Activated T-helper 1 cell treated with anti-CD3 and anti-CD28 coated beads, Interleukin-12 subunit alpha, Interleukin-12 subunit beta, Interleukin-2, Interleukin-4 antibody, amounts not matched to agents 30 ng/mL and 10 ng/mL and 1 ng/mL, durations not matched to agents 14 hours and 24 hours and 36 hours (primary cell): ENCODE measurements around the gene ALPG. TPM values are rescaled to one million over a fixed set of nuclear protein-coding genes. Genes with fewer than 3 reads are reported as not detected.
"Not testable (repeated sequence)": the region's sequence is repeated elsewhere in the genome, so short reads cannot be mapped to it uniquely, and the experiment has no call there.

ENCODE experiments used
- DNase-seq: peaks from one replicate; pipeline ENCODE4 v3.0.0; 2021; ENCODE audit warnings: low spot score
- H3K27ac Mint-ChIP-seq: one replicate; pipeline ENCODE4 v1.8.0; 2021; ENCODE audit warnings: mild to moderate bottlenecking, mixed read lengths
- H3K27me3 Mint-ChIP-seq: one replicate; pipeline ENCODE4 v1.8.0; 2022; ENCODE audit warnings: mild to moderate bottlenecking, moderate library complexity, mixed read lengths; ENCODE audit not compliant: insufficient read depth
- H3K36me3 Mint-ChIP-seq: one replicate; pipeline ENCODE4 v1.8.0; 2021; ENCODE audit warnings: low read depth, mixed read lengths
- H3K4me1 Mint-ChIP-seq: one replicate; pipeline ENCODE4 v1.8.0; 2021; ENCODE audit warnings: low read depth, mixed read lengths
- H3K4me3 Mint-ChIP-seq: one replicate; pipeline ENCODE4 v1.8.0; 2021; ENCODE audit warnings: mild to moderate bottlenecking, moderate library complexity, mixed read lengths
- H3K9me3 Mint-ChIP-seq: one replicate; pipeline ENCODE4 v1.8.0; 2021; ENCODE audit warnings: mixed read lengths
- intact Hi-C: fragments of 100-400 bp; cut with micrococcal nuclease; formaldehyde crosslinking; loops from one replicate; pipeline ENCODE4 v1.15.1; 2024
- total RNA-seq: library from RNA; stranded (reverse); gene quantifications from 2 replicates; pipeline ENCODE4 v1.2.3, GENCODE V29; 2022

Gene ALPG
- total RNA-seq, 1 donor from 2014 or later, result not detected

- intact Hi-C loops, result no loop called here
- Mint-ChIP-seq H3K27me3 (peaks cover 51% of the 10 kb centered on the region), H3K36me3 (peaks cover 5% of the 10 kb centered on the region), H3K4me1 (no peaks in the 10 kb centered on the region), H3K27ac (no peak overlapping the region), H3K4me3 (no peak overlapping the region), H3K9me3 (peaks cover 12% of the 10 kb centered on the region)
- DNase-seq, result no peak
Observed at GRCh38 chr2:232421189-232421785, 14.6 kb downstream of the ALPG start.

GRCh38 chr2:232422051-232422450 is 15.4 kb downstream of the ALPG start:
- H3K27ac Mint-ChIP-seq, result peak overlapping the region; percentile 12
- intact Hi-C loops, result no loop called here
- no peaks in the 10 kb centered on the region for H3K4me1 Mint-ChIP-seq
- H3K36me3 Mint-ChIP-seq, result peaks cover 5% of the 10 kb centered on the region
- H3K4me3 Mint-ChIP-seq, result peak overlapping the region; percentile 40
- no peak for DNase-seq
- peaks cover 51% of the 10 kb centered on the region for H3K27me3 Mint-ChIP-seq
- peaks cover 12% of the 10 kb centered on the region for H3K9me3 Mint-ChIP-seq

- Mint-ChIP-seq H3K9me3 (peaks cover 12% of the 10 kb centered on the region), H3K27me3 (peaks cover 44% of the 10 kb centered on the region)
- H3K4me1 Mint-ChIP-seq, H3K4me3 Mint-ChIP-seq, DNase-seq, H3K36me3 Mint-ChIP-seq, intact Hi-C loops, H3K27ac Mint-ChIP-seq: not testable (repeated sequence)
Observed at GRCh38 chr2:232422996-232423395, 16.4 kb downstream of the ALPG start.

DNA sequence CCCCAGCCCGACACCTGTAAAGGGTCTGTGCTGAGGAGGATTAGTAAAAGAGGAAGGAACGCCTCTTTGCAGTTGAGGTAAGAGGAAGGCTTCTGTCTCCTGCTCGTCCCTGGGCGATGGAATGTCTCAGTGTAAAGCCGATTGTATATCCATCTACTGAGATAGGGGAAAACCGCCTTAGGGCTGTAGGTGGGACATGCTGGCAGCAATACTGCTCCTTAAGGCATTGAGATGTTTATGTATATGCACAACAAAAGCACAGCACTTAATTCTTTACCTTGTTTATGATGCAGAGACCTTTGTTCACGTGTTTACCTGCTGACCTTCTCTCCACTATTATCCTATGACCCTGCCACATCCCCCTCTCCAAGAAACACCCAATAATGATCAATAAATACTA is 16.8 kb downstream of the ALPG start:
- H3K27ac Mint-ChIP-seq, intact Hi-C loops, H3K36me3 Mint-ChIP-seq, H3K4me3 Mint-ChIP-seq, DNase-seq, H3K4me1 Mint-ChIP-seq: not testable (repeated sequence)
- peaks cover 42% of the 10 kb centered on the region for H3K27me3 Mint-ChIP-seq
- peaks cover 12% of the 10 kb centered on the region for H3K9me3 Mint-ChIP-seq

- H3K27me3 Mint-ChIP-seq, result peaks cover 10% of the 10 kb centered on the region
- no peaks in the 10 kb centered on the region for H3K36me3 Mint-ChIP-seq
- DNase-seq, result no peak
- no peak overlapping the region for H3K4me3 Mint-ChIP-seq
- no peak overlapping the region for H3K27ac Mint-ChIP-seq
- intact Hi-C loops, result no loop called here
- no peaks in the 10 kb centered on the region for H3K4me1 Mint-ChIP-seq
- H3K9me3 Mint-ChIP-seq, result no peaks in the 10 kb centered on the region
Observed at GRCh38 chr2:232431705-232432590, 25.3 kb downstream of the ALPG start.

DNA sequence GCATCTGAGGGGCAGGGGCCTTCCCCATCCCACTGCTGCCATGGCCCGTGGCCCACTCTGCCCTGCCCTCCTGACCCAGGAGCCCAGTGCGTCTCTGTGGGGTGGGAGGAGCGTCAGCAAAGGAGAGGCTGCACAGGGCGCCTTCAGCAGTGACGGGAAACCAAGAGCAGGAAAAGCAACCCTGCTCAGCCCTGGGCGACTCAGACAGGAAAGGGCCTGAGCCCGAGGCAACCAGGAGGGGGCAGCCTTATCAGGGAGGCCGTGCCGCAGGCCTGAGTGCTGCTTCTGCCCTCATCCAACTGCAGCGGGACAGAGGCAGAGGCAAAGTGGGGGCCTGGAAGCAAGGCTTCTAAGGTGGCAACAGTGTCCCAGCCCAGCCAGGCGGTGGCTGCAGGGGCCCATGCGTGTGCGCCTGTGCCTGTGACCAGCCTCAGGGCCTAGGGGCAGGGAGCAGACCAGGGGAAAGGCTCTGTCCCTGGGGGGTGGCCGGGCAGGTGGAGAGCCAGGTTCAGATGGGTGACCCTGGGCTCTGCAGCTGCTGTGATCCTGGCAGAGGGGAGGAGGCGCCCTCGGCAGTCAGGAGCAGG is 26.0 kb downstream of the ALPG start:
- H3K4me3 Mint-ChIP-seq, result no peak overlapping the region
- no peaks in the 10 kb centered on the region for H3K36me3 Mint-ChIP-seq
- H3K4me1 Mint-ChIP-seq, result no peaks in the 10 kb centered on the region
- no peak for DNase-seq
- H3K9me3 Mint-ChIP-seq, result no peaks in the 10 kb centered on the region
- intact Hi-C loops, result no loop called here
- peaks cover 12% of the 10 kb centered on the region for H3K27me3 Mint-ChIP-seq
- no peak overlapping the region for H3K27ac Mint-ChIP-seq

DNA sequence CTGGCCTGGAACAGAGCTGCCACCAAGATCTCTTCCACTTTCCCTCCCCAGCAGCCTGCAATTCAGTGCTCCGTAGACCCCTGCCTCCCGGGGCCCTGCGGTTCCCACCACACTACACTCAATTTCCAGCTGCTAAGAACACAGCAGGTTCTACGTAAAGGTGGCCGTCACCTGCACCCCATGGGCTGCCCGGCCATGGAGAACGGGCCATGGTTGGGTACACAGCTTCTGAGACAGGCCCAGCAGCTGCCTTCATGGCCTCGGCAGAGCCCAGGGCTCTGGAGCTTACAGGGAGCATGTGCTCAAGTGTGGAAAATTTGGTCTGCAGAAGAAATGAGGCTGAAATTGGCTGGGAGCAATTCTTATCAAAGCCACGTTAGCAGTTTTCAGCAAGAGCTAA is 27.0 kb downstream of the ALPG start:
- H3K4me1 Mint-ChIP-seq, H3K4me3 Mint-ChIP-seq, H3K27ac Mint-ChIP-seq, DNase-seq, intact Hi-C loops, H3K9me3 Mint-ChIP-seq, H3K36me3 Mint-ChIP-seq: not testable (repeated sequence)
- H3K27me3 Mint-ChIP-seq, result peaks cover 12% of the 10 kb centered on the region

GRCh38 chr2:232434091-232434490 is 27.4 kb downstream of the ALPG start:
- Mint-ChIP-seq H3K9me3 (no peaks in the 10 kb centered on the region), H3K4me1 (no peaks in the 10 kb centered on the region)
- intact Hi-C loops, result no loop called here

GRCh38 chr2:232434563-232435374 is 28.1 kb downstream of the ALPG start:
- intact Hi-C loops, result no loop called here
- H3K4me1 Mint-ChIP-seq, result no peaks in the 10 kb centered on the region
- H3K9me3 Mint-ChIP-seq, result no peaks in the 10 kb centered on the region
- no peak overlapping the region for H3K4me3 Mint-ChIP-seq
- H3K27ac Mint-ChIP-seq, result no peak overlapping the region
- no peak for DNase-seq
- H3K27me3 Mint-ChIP-seq, result peaks cover 12% of the 10 kb centered on the region
- H3K36me3 Mint-ChIP-seq, result no peaks in the 10 kb centered on the region

More at GRCh38 chr2:232434091-232434490, 27.4 kb downstream of the ALPG start:
- Mint-ChIP-seq H3K36me3 (no peaks in the 10 kb centered on the region), H3K27ac (no peak overlapping the region), H3K4me3 (no peak overlapping the region), H3K27me3 (peaks cover 12% of the 10 kb centered on the region)
- DNase-seq, result no peak

GRCh38 chr2:232435375-232435648 is 28.7 kb downstream of the ALPG start:
- no peaks in the 10 kb centered on the region for H3K36me3 Mint-ChIP-seq
- H3K27ac Mint-ChIP-seq, result no peak overlapping the region
- no peak overlapping the region for H3K4me3 Mint-ChIP-seq
- intact Hi-C loops, result no loop called here
- H3K4me1 Mint-ChIP-seq, result no peaks in the 10 kb centered on the region
- no peak for DNase-seq
- H3K9me3 Mint-ChIP-seq, result no peaks in the 10 kb centered on the region
- H3K27me3 Mint-ChIP-seq, result peaks cover 6% of the 10 kb centered on the region

DNA sequence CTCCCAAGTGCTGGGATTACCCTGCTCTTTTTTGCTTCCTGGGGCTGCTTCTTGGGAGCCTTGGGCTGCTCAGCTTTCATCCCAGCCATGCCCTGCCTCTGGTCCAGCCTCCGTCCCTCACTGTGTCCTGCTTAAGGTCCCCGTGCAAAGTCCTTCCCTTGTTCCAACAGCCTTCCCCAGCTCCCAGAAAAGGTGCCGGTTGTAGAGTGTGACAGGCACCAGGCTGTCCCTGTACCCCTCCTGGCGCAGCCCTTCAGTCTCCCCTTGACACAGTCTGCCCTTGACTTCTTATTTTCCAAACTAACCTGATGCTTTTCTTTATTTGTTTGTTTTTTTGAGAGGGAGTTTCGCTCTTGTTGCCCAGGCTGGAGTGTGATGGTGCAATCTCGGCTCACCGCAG is 29.2 kb downstream of the ALPG start:
- intact Hi-C loops, result no loop called here
- Mint-ChIP-seq H3K27me3 (peaks cover 4% of the 10 kb centered on the region), H3K36me3 (no peaks in the 10 kb centered on the region), H3K4me1 (no peaks in the 10 kb centered on the region), H3K27ac (no peak overlapping the region), H3K4me3 (no peak overlapping the region), H3K9me3 (no peaks in the 10 kb centered on the region)
- no peak for DNase-seq

DNA sequence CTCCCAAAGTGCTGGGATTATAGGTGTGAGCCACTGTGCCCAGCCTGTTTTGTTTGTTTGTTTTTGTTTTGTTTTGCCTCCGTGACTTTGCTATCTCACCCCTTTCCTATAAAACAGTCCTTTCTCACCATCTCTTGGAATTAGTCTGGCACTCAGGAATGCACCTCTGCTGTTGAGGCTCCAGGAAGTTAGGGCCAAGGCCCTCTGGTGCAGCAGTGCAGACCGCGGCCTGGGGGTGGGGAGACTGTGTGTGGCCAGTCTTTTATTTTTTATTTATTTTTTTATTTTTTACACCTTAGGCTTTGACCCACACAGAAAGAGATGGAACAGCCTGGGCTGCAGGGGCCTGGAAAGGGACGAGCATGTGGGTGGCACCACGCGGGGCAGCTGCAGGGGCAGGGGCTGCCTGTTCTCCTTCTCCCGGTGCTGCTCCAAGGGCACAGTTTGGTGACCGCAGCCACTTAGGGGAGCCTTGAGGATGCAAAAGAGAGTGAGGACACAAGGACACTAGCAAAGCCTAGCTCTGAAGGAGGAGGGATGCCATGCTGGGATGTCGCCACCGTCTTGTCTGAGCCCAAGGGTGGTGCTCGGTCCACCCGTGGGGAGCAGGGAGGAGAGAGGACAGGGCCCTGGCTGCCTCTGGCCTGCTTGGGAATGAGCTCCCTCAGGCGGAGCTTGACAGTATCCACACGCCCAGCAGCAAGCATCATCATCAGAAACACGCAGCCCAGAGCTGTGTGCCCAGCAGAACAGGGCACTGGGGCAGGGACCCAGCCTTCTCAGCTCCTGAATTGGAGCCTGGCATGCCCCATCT is 29.9 kb downstream of the ALPG start:
- H3K27me3 Mint-ChIP-seq, result peaks cover 2% of the 10 kb centered on the region
- intact Hi-C loops, result no loop called here
- no peaks in the 10 kb centered on the region for H3K9me3 Mint-ChIP-seq
- no peak for DNase-seq
- no peak overlapping the region for H3K27ac Mint-ChIP-seq
- H3K4me3 Mint-ChIP-seq, result no peak overlapping the region
- no peaks in the 10 kb centered on the region for H3K4me1 Mint-ChIP-seq
- H3K36me3 Mint-ChIP-seq, result no peaks in the 10 kb centered on the region
